SKM-1 treated with dmso at 0.1 percent for 144 hours (cell line): Measurements from ENCODE around the gene SH3GL1.
A peak's percentile ranks its signal among the peaks of the same experiment; 100 is the strongest.
"Not testable (repeated sequence)": the region's sequence is repeated elsewhere in the genome, so short reads cannot be mapped to it uniquely, and the experiment has no call there.

Experiments used
- DNase-seq: peaks from one replicate; lab custom pipeline; 2025; ENCODE audit not compliant: unreplicated experiment; lab: John Stamatoyannopoulos, UW

Gene SH3GL1

GRCh38 chr19:4345342-4346019 lies 54.9 kb downstream of the SH3GL1 start:
- no peak for DNase-seq

GRCh38 chr19:4343370-4344307 lies 56.7 kb downstream of the SH3GL1 start, which contains the start of gene MPND:
Gene MPND (plus strand): TSS chr19:4343562. CDS start chr19:4343594, 32 bp downstream.
- DNase-seq, result peak; percentile 79

DNA sequence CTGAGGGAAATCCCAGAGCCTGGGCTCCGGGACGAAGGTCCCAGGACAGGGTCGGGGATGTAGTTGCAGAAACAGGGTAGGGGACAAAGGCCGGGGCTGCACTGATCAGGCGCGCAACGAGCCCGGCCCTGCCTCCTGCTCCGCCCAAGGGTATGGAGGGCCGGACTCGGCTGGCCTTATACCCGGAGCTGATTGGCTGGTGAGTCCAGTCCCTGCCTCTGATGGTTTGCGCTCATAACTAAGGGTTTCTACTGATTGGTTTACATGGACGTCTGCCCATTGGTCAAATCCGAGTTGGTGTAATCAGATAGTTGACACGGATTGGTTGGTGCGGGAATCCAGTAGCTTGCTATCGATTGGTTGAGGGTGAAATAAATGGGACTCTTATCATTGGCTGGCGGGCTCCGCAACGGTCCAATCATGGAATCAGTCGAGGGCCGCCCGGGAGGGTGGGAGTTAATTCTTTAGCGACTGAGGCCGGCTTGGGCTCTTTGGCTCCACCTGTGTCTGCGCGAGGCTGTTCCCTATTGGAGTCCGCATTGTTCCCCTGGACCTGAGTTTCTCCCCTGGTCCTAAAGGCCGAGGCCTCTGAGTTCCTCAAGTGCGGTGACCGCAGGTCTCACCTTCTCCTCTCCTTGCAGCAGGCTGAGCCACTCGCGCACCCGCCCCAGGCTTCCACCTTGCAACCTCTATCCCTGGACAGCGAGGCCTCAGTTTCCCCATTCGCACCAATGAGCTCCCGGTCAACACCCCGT lies 57.6 kb downstream of the SH3GL1 start:
- DNase-seq, result peak; percentile 99

- no peak for DNase-seq
Observed at GRCh38 chr19:4342314-4342614, 58.1 kb downstream of the SH3GL1 start.

DNA sequence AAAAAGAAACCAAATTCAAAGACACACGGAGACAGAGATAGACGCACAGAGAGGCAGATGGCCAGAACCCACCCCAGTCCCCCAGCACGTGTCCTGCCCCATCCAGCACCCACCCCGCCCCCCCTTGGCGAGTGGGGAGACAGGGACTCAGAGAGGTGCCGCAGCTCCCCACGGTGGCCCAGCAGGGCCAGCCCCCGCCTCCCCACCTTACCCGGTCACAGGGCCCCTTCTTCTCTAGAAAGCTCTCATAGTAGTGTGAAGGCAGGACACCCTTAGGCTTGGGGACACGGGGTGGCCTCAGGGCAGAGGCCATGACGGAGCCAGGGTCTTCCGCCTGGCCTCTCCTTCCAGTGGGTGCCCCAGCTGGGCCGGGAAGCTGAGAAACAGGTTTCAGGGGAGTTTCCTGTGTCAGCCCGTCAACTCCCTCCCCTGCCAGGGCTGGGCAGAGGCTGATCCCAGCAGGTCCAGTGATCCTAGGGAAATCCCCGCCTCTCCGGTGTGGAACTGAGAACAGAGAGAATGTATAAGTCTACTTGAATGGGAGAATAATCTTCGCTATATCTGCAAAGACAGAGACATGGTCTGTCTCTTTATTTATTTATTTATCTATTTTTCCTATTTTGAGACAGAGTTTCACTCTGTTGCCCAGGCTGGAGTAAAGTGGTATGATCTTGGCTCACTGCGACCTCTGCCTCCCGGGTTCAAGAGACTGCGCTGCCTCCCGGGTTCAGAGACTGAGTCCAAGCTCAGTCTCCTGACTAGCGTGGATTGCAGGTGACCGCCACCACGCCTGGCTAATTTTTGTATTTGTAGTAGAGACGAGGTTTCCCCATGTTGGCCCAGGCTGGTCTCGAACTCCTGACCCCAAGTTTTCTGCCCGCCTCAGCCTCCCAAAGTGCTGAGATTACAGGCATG lies 61.6 kb downstream of the SH3GL1 start, which contains the start of gene STAP2:
Gene STAP2, minus strand, starts transcription at position 387 of the 915 bp plus-strand sequence. Its CDS starts 74 bp downstream, at position 313.
- DNase-seq, result no peak

DNA sequence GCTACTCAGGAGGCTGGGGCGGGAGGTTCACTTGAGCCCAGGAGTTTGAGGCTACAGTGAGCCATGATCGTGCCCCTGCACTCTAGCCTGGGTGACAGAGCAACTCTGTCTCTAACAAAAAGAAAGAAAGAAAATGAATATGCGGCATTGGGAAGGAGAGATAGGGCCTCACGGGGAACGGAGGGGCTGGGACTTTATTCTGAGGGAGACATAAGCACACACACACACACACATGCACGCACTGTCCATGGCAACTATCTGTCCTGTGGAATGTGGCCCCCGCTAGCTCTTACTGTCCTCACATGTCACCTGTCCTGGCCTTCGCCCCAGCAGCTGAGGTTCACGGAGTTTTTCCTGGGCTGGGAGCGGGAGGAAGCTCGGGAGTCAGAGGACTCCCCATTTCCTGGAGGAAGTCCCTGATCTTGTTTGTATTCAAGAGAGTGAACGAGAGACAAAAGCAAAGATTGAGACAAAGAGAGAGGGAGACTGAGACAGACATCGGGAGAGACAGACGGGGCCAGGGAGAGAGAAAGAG lies 62.4 kb downstream of the SH3GL1 start:
- DNase-seq, result no peak

GRCh38 chr19:4334929-4335570 lies 65.3 kb downstream of the SH3GL1 start:
- no peak for DNase-seq

- no peak for DNase-seq
Observed at GRCh38 chr19:4329858-4330257, 70.5 kb downstream of the SH3GL1 start.

DNA sequence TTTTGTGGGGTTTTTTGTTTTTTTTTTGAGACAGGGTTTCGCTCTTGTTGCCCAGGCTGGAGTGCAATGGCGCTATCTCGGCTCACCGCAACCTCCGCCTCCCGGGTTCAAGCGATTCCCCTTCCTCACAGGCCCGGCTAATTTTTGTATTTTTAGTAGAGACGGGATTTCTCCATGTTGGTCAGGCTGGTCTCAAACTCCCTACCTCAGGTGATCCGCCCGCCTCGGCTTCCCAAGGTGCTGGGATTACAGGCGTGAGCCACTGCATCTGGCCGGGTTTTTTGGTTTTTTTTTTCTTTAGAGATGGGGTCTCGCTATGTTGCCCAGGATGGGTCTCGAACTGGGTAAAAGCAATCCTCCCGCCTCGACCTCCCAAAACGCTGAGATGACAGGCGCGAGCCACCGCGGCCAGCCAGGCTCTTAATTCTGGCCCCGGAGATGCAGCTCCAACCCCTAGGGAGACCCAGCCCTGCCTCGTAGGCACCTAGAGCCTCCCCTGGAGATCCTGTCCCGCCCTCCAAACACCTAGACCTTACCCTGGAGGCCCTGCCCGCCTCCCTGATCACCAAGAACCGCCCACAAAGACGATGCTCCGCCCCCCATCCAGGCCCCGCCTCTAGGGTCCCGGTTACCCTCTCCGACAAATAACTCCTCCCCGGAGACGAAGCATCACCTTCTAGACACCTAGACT lies 71.2 kb downstream of the SH3GL1 start:
- DNase-seq, result not testable (repeated sequence)

DNA sequence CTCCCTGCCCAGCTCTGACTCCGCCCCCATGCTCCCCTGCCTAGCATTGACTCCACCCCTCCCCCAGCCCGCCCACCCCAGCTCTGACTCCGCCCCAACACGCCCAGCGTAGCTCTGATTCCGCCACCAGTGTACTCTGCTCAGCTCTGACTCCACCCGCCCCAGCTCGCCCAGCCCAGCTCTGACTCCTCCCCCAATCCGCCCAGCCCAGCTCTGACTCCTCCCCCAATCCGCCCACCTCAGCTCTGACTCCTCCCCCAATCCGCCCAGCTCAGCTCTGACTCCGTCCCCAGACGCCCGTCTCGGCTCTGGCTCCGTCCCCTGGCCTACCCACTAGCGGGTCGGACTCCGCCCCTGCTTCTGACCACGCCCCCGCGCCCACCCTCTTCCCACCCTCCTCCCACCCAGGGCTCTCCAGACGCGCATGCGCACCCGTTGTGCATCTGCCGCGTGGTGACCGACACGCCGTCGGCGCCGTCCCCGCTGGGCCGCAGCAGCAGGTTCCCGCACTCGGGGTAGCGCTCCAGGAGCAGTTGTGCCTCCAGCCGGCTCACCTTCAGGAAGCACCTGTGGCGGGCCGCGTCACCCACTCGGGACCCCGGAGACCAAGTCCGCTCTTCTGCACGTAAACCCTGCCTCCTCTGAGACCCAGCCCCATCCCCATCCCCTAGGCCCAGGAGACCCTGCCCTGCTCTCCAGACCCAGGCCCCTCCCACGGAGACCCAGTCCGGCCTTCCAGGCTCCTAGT lies 71.9 kb downstream of the SH3GL1 start:
- peak; percentile 97 for DNase-seq

GRCh38 chr19:4327877-4328242 lies 72.5 kb downstream of the SH3GL1 start:
- DNase-seq, result no peak

GRCh38 chr19:4327252-4327876 lies 73.0 kb downstream of the SH3GL1 start:
- DNase-seq, result peak; percentile 69

DNA sequence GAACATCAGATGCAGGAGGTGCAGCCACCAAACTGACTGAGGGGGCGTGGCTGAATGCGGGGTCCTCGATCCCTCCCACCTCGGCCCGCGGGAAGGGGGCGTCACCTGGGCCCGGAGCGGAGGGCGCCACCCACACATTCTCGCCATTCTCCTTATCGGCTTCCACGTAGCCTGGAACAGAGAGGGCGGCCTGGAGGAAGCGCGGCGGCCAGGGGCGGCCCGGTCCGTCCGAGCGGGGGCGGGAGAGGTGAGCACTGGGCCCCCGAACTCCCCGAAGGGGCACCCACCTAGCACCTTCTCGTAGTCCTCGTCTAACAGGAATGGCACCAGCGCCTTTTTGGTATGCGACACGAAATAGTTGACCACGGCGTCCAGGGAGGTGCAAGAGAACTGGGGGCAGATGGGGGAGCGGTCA lies 73.5 kb downstream of the SH3GL1 start:
- no peak for DNase-seq

- DNase-seq, result no peak
Observed at GRCh38 chr19:4326215-4326836, 74.0 kb downstream of the SH3GL1 start.

DNA sequence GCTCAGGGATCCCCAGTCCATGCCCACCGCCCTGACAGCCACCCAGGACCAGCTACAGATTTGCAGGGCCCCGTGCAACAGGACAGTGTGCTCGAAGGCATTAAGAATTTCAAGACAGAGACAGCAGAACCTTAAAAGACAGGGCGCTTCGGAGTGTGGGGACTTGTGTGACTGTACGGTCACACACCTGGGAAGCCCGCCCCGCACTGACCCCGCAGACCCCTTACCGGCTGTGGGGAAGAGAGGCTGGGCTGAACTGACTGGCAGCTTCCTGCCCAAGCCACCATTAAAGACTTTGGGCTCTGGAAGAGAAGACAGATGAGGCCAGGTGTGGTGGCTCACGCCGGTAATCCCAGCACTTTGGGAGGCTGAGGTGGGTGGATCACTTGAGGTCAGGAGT lies 76.1 kb downstream of the SH3GL1 start:
- DNase-seq, result no peak

DNA sequence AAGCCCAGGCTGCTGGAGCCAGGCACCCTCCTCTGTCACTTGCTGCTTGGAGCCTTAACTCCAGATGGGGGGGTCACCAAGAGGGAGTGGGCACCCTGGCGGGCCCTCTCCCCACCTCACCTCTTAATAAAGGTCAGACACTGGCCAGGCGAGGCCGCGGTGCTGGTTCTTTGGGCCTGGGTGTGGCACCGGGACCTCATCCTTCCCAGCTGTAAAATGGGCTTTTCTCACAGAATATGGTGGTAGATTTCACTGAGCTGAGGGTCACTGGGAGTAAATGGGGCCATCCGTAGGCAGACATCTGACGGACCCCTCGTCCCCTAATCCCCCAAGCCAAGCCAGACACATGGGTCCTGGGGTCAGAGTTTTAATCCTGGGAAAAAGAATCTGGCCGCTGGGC lies 76.7 kb downstream of the SH3GL1 start:
- DNase-seq, result no peak

DNA sequence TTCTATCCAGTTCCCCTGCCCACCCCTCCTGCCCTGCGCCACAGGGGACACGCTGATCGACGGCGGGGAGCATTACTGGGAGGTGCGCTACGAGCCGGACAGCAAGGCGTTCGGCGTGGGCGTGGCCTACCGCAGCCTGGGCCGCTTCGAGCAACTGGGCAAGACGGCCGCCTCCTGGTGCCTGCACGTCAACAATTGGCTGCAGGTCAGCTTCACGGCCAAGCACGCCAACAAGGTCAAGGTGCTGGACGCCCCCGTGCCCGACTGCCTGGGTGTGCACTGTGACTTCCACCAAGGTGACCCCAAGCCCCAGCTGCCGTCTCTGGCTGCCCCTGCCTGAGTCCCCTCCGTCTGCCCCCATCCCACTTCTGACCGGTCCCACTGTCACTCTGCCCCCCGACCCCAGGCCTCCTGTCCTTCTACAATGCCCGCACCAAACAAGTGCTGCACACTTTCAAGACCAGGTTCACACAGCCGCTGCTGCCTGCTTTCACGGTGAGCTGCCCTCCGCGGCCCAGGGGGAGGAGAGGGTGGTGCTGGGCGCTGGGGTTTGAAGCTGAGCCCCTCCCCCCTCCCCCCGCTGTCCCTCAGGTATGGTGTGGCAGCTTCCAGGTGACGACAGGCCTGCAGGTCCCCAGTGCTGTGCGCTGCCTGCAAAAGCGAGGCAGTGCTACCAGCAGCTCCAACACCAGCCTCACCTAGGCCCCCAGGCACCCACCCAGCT lies 77.2 kb downstream of the SH3GL1 start:
- no peak for DNase-seq
